Stimulated activated CD8-positive, alpha-beta memory T cell treated with anti-CD3 and anti-CD28 coated beads, Interleukin-4, amount 100 ng/mL, for 4 hours (primary cell): ENCODE results near the gene PCDHB13.
"Not testable (repeated sequence)": the region's sequence is repeated elsewhere in the genome, so short reads cannot be mapped to it uniquely, and the experiment has no call there.

Source experiments
- DNase-seq, 2 donors: peaks; one replicate each; pipeline ENCODE4 v3.0.0-alpha.2; 2020; ENCODE audit warnings: low read depth in 2 of 2, low spot score in 1 of 2

PCDHB13 gene

DNA sequence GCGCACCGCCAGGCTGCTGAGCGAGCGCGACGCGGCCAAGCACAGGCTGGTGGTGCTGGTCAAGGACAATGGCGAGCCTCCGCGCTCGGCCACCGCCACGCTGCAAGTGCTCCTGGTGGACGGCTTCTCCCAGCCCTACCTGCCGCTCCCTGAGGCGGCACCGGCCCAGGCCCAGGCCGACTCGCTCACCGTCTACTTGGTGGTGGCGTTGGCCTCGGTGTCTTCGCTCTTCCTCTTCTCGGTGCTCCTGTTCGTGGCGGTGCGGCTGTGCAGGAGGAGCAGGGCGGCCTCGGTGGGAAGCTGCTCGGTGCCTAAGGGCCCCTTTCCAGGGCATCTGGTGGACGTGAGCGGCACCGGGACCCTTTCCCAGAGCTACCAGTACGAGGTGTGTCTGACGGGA, 12.1 kb upstream of the PCDHB13 start:
- not testable (repeated sequence) for DNase-seq

- no peak for DNase-seq
Observed at GRCh38 chr5:141208478-141208877, 5.2 kb upstream of the PCDHB13 start, which contains the start of gene PCDHB12. Gene PCDHB12, plus strand, starts transcription at chr5:141208719. Its CDS starts 189 bp downstream, at chr5:141208908.

DNA sequence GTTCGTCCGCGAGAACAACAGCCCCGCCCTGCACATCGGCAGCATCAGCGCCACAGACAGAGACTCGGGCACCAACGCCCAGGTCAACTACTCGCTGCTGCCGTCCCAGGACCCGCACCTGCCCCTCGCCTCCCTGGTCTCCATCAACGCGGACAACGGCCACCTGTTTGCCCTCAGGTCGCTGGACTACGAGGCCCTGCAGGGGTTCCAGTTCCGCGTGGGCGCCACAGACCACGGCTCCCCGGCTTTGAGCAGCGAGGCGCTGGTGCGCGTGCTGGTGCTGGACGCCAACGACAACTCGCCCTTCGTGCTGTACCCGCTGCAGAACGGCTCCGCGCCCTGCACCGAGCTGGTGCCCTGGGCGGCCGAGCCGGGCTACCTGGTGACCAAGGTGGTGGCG, 3.4 kb upstream of the PCDHB13 start:
- DNase-seq = not testable (repeated sequence)

DNA sequence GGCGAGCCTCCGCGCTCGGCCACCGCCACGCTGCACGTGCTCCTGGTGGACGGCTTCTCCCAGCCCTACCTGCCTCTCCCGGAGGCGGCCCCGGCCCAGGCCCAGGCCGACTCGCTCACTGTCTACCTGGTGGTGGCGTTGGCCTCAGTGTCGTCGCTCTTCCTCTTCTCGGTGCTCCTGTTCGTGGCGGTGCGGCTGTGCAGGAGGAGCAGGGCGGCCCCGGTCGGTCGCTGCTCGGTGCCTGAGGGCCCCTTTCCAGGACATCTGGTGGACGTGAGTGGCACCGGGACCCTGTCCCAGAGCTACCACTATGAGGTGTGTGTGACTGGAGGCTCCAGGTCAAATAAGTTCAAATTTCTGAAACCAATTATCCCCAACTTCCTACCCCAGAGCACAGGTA, 2.9 kb upstream of the PCDHB13 start:
- DNase-seq = not testable (repeated sequence)

GRCh38 chr5:141214583-141214982, 864 bp downstream of the PCDHB13 start:
- not testable (repeated sequence) for DNase-seq

- DNase-seq = not testable (repeated sequence)
Observed at GRCh38 chr5:141215504-141215903, 1.8 kb downstream of the PCDHB13 start.

DNA sequence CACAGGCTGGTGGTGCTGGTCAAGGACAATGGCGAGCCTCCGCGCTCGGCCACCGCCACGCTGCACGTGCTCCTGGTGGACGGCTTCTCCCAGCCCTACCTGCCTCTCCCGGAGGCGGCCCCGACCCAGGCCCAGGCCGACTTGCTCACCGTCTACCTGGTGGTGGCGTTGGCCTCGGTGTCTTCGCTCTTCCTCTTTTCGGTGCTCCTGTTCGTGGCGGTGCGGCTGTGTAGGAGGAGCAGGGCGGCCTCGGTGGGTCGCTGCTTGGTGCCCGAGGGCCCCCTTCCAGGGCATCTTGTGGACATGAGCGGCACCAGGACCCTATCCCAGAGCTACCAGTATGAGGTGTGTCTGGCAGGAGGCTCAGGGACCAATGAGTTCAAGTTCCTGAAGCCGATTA, 2.3 kb downstream of the PCDHB13 start:
- DNase-seq = not testable (repeated sequence)

DNA sequence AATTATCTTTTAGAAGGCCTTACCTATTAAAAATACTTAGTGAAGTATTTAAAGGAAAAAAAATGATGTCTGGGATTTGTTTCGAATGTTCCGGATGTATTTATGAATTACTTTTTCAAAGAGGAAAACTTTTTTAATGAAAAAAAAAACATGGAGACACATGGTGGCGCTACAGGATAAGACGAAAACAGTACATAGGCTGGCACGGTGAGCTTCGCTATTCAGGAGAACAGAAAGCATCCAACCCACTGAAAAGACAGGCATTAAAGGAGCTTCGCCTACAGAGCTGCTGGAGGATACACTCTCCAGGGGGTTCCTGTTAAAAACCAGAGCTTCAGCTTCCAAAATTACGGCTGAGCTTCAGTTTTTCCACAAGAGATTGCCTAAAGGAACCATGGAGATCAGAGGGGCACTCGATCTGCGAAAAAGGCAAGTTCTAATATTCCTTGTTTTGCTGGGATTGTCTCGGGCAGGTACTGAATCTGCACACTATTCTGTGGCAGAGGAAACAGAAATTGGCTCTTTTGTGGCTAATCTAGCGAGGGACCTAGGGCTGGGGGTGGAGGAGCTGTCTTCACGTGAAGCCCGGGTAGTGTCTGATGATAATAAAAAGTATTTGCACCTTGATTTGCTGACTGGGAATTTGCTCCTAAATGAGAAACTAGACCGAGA, 9.5 kb downstream of the PCDHB13 start, which contains the start of gene PCDHB14:
TSS of gene PCDHB14 (plus strand) at position 232 of the 672 bp plus-strand sequence. CDS start at position 395, 163 bp downstream.
- DNase-seq = no peak

GRCh38 chr5:141224844-141225243, 11.1 kb downstream of the PCDHB13 start:
- not testable (repeated sequence) for DNase-seq

GRCh38 chr5:141225421-141225820, 11.7 kb downstream of the PCDHB13 start:
- DNase-seq = not testable (repeated sequence)

DNA sequence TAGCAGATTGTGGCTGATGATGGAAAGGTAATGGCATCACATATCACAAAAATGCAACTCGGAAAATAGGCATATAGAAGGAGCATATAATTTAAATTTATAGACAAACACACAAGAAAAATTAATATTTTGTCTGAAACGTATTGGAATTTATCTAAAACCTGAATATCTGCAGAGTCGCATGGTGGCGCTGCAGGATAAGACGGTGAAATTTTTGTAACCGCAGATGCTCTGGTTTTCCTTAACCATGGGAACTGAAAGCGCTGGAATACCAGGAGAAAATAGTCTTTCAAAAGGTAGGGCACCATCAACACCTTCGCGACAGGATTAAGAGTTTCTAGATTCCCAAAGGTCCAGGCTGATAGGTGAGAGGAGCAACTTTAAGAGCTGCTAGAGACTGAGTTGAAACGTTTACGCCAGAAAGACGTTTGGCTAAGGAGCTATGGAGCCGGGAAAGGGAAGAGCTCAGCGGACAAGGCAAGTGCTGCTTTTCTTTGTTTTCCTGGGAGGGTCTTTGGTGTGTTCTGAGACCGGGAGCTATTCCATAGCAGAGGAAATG, 20.5 kb downstream of the PCDHB13 start:
- no peak for DNase-seq

GRCh38 chr5:141235922-141236321, 22.2 kb downstream of the PCDHB13 start:
- not testable (repeated sequence) for DNase-seq

DNA sequence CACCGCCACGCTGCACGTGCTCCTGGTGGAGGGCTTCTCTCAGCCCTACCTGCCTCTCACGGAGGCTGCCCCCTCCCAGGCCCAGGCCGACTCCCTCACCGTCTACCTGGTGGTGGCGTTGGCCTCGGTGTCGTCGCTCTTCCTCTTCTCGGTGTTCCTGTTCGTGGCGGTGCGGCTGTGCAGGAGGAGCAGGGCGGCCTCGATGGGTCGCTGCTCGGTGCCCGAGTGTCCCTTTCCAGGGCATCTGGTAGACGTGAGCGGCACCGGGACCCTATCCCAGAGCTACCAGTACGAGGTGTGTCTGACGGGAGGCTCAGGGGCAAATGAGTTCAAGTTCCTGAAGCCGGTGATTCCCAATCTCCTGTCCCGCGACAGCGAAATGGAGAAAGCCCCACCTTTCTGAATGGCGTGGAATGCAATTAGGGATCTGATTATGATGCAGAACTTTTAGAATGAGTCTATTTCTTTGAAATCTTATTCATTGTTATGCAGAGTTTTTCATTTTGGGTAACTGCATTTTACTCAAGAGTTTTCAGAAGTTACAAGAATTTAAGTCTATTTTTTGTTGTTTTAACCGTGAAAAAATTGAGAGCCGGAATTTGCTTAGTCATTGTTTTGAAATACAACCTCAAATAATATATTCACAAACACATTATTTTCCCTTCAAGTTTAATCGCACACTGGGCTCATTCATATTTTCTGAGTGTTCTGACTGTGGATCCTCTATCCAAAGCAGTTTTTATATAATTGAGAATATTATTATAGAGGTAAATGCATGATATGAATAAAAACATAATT, 23.0 kb downstream of the PCDHB13 start:
- DNase-seq = no peak

DNA sequence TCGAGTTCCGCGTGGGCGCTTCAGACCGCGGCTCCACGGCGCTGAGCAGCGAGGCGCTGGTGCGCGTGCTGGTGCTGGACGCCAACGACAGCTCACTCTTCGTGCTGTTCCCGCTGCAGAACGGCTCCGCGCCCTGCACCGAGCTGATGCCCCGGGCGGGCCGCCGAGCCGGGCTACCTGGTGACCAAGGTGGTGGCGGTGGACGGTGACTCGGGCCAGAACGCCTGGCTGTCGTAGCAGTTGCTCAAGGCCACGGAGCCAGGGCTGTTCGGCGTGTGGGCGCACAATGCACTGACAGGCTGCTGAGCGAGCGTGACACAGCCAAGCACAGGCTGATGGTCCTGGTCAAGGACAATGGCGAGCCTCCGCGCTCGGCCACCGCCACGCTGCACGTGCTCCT, 27.8 kb downstream of the PCDHB13 start:
- no peak for DNase-seq

- DNase-seq = no peak
Observed at GRCh38 chr5:141245250-141245717, 31.6 kb downstream of the PCDHB13 start, which contains the start of gene PCDHB15. Gene PCDHB15, plus strand, starts transcription at chr5:141245395. Its CDS starts 184 bp downstream, at chr5:141245579.

DNA sequence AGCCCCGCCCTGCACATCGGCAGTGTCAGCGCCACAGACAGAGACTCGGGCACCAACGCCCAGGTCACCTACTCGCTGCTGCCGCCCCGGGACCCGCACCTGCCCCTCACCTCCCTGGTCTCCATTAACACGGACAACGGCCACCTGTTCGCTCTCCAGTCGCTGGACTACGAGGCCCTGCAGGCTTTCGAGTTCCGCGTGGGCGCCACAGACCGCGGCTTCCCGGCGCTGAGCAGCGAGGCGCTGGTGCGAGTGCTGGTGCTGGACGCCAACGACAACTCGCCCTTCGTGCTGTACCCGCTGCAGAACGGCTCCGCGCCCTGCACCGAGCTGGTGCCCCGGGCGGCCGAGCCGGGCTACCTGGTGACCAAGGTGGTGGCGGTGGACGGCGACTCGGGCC, 33.3 kb downstream of the PCDHB13 start:
- not testable (repeated sequence) for DNase-seq

- not testable (repeated sequence) for DNase-seq
Observed at GRCh38 chr5:141247434-141247833, 33.7 kb downstream of the PCDHB13 start.

GRCh38 chr5:141250576-141250975, 36.9 kb downstream of the PCDHB13 start:
- DNase-seq = no peak

- no peak for DNase-seq
Observed at GRCh38 chr5:141258464-141258863, 44.7 kb downstream of the PCDHB13 start.

- no peak for DNase-seq
Observed at GRCh38 chr5:141258948-141259347, 45.2 kb downstream of the PCDHB13 start.

DNA sequence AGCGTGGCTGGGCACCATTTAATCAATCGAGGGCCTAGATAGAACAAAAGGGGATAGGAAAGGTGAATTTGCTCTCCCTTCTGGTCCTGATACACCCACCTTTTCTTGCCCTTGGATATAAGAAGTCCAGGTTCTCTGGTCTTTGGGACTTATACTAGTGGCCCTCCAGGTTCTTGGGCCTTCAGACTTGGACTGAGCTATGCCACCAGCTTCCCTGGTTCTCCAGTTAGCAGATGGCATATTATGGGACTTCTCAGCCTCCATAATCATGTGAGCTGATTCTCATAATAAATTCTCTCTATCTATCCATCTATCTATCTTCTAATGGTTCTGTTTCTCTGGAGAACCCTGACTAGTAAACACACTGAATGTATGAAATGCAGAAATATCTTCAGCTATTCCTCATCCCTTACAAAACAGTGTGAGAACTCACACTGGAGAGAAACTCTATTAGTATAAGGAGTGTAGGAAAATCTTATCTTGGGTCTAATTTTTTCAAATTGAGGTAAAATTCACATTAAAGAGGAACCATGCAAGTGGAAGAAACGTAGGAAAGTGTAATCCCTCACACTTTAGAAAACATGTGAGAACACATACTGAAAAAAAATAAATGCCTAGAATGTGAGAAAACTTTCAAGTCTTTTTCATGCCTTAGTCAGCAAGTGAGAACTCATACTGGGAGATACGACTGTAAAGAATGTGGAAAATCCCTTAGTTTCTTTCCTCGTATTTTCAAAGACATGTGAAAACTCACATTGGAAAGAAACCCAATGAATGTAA, 46.9 kb downstream of the PCDHB13 start:
- no peak for DNase-seq
